Lung (tissue), 12 donors: ENCODE data around the gene ZMYND15. TPM values are rescaled to one million over a fixed set of nuclear protein-coding genes. Genes with fewer than 3 reads are reported as not detected.

Experiments used
- ATAC-seq: fragments of 200-7000 bp; cut with Tn5 transposase; one replicate; pipeline ENCODE4 v1.9.1; 2020; ENCODE audit warnings: moderate number of reproducible peaks; ENCODE audit not compliant: insufficient read depth, low FRiP score
- DNase-seq, 3 donors: peaks; one replicate each; pipeline ENCODE4 v3.0.0-alpha.2; 2013 to 2017
- H3K27ac ChIP-seq, 2 donors: one replicate each; pipeline ENCODE4 v1.5.1; 2013; ENCODE audit warnings: mild to moderate bottlenecking in 2 of 2, moderate library complexity in 2 of 2, control low read depth in 1 of 2, inconsistent platforms in 1 of 2, low read depth in 1 of 2, low read length in 1 of 2
- H3K27me3 ChIP-seq, 3 donors: one replicate each; pipeline ENCODE4 v1.5.1; 2013; ENCODE audit warnings: low read length in 2 of 3; ENCODE audit not compliant: control insufficient read depth in 3 of 3, insufficient read depth in 3 of 3
- H3K36me3 ChIP-seq, 4 donors: one replicate each; pipeline ENCODE4 v1.5.1; 2013; ENCODE audit warnings: low read length in 4 of 4, mild to moderate bottlenecking in 1 of 4, moderate library complexity in 1 of 4; ENCODE audit not compliant: control insufficient read depth in 4 of 4, insufficient read depth in 4 of 4
- H3K4me1 ChIP-seq, 5 donors: one replicate each; pipeline ENCODE4 v1.5.1; 2013; ENCODE audit warnings: low read length in 5 of 5, mild to moderate bottlenecking in 2 of 5, moderate library complexity in 1 of 5; ENCODE audit not compliant: control insufficient read depth in 5 of 5, insufficient read depth in 5 of 5
- H3K4me3 ChIP-seq: one replicate; pipeline ENCODE4 v1.5.1; 2013; ENCODE audit warnings: mild to moderate bottlenecking, control low read depth, moderate library complexity
- H3K9ac ChIP-seq, 2 donors: one replicate each; pipeline ENCODE4 v1.5.1; 2013; ENCODE audit warnings: low read length in 2 of 2, control low read depth in 1 of 2; ENCODE audit not compliant: insufficient read depth in 1 of 2
- H3K9me3 ChIP-seq, 4 donors: one replicate each; pipeline ENCODE4 v1.5.1; 2013; ENCODE audit warnings: low read length in 3 of 4, mild to moderate bottlenecking in 1 of 4, moderate library complexity in 1 of 4; ENCODE audit not compliant: control insufficient read depth in 4 of 4, insufficient read depth in 3 of 4
- whole genome bisulfite sequencing, 2 donors: extraction: QIAGEN DNeasy Blood & Tissue Kit; methylation state at CpG; one replicate each; pipeline ENCODE4 v1.1.7; 2013; 5-methylcytosine and 5-hydroxymethylcytosine counted together
- polyA plus RNA-seq, 2 donors: library from polyadenylated mRNA; stranded (reverse); fragments of 200-250 nt; gene quantifications; one replicate each; pipeline ENCODE4 v1.2.1, GENCODE V29; 2013
- total RNA-seq, 2 donors: library from RNA; depleted of rRNA in 1 of 2; stranded (reverse); fragments of >200 nt in 1 of 2; gene quantifications; one replicate each; pipeline ENCODE4 v1.2.1, GENCODE V29; 2014 to 2021
- TF ChIP-seq, protein P1 (sequence below): IDR thresholded peaks from 2 replicates; pipeline ENCODE4 v1.5.1; 2012; ENCODE audit warnings: mild to moderate bottlenecking; ENCODE audit errors: control extremely low read depth, extremely low read depth
- donor health status: control.
- donor health status: control.
- donor health status: Bipolar disorder and iron deficiency.
- donor health status: healthy.
- donor health status: DM: yes; HTN: yes; CAD: no.

The ZMYND15 gene
- total and polyA plus RNA-seq, 4 donors = 2.3 to 9.7 (median 7.8) TPM

DNA sequence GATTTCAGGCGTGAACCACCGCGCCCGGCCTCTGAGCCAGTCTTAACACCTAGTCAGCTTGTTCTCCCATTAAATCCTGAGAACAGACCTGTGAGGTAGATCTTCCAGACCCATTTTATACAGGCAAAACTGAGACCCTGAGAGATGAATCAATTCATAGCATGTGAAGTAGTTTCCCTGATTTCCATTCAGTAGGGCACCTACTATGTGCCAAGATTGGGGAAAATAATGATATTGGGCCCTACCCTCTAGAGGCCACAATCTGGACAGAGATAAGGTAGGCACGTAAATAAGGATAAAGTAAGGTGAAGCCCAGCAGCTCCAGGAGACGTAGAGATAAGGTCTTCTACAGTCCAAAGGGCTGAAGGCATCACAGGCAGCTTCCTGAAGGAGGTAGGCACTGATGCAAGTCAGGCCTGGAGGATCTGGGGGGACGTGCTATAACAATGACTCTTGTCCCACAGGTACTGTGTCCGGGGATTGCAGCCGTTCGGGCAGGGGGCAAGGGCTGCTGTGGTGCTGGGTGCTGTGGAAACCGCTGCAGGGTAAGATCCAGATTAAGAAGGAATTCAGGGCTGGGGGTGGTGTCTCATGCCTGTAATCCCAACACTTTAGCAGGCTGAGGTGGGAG lies 40.8 kb downstream of the ZMYND15 start:
- 82 to 83% methylated on average over 11 of the region's 11 CpGs for WGBS, 2 donors
- Histone ChIP-seq H3K36me3 (no peaks in the 10 kb centered on the region), H3K4me1 (peaks cover 0 to 3% (median 2%) of the 10 kb centered on the region in 5 donors), H3K9ac (no peak overlapping the region), H3K27me3 (peaks cover 0 to 43% (median 28%) of the 10 kb centered on the region in 3 donors), H3K27ac (no peak overlapping the region), H3K9me3 (peaks cover 0 to 2% (median 0%) of the 10 kb centered on the region in 4 donors), H3K4me3 (no peak overlapping the region)
- no peak for DNase-seq
- TF ChIP-seq, protein P1, sequence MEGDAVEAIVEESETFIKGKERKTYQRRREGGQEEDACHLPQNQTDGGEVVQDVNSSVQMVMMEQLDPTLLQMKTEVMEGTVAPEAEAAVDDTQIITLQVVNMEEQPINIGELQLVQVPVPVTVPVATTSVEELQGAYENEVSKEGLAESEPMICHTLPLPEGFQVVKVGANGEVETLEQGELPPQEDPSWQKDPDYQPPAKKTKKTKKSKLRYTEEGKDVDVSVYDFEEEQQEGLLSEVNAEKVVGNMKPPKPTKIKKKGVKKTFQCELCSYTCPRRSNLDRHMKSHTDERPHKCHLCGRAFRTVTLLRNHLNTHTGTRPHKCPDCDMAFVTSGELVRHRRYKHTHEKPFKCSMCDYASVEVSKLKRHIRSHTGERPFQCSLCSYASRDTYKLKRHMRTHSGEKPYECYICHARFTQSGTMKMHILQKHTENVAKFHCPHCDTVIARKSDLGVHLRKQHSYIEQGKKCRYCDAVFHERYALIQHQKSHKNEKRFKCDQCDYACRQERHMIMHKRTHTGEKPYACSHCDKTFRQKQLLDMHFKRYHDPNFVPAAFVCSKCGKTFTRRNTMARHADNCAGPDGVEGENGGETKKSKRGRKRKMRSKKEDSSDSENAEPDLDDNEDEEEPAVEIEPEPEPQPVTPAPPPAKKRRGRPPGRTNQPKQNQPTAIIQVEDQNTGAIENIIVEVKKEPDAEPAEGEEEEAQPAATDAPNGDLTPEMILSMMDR = no peak
- ATAC-seq = no peak

- H3K27me3 ChIP-seq = peaks cover 0 to 57% (median 33%) of the 10 kb centered on the region in 3 donors
Observed at GRCh38 chr17:4782652-4783051, 43.0 kb downstream of the ZMYND15 start.

DNA sequence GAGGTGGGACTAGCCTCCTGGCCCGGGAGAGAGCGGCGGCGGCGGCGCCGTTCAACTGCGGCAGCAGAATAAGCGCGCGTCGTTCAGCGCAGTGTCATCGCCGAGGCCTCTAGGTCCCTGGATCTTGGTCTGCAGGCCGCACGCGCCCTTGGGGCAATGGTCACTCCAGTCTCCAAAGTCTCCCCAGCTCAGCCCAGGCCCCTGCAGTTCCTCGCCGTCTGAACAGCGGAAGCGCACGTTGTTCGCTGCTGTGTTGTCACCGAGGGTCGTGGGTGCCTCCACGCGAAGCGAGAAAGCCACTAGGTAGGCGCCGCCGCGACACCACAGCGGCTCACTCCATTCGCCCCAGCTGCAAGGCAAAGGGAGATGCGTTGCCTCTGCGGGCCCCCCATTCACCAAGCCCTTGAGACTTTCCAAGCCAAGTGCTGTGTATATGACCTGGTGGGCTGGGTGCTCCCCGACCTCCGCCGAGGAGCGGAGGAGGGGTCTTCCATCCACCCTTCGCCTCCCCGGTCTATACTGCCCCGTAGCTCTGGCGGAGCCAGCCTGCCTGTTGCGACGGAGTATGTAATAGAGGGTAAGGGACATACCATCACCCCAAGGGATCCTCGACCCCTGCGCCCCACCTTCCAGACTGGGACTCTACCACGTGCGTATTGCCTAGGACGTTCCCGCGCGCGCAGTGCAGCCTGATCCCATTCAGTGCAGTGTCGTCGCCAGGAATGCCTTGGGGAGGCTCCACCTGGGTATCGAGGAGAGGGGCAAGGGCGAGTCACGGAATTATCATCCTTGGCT lies 45.9 kb downstream of the ZMYND15 start:
- no peak for DNase-seq
- peaks cover 4 to 32% (median 14%) of the 10 kb centered on the region in 5 donors for H3K4me1 ChIP-seq
- no peaks in the 10 kb centered on the region for H3K36me3 ChIP-seq
- ATAC-seq = no peak
- TF ChIP-seq, protein P1 = no peak
- no peak overlapping the region for H3K4me3 ChIP-seq
- peaks cover 0 to 2% (median 0%) of the 10 kb centered on the region in 4 donors for H3K9me3 ChIP-seq
- peaks cover 0 to 47% (median 33%) of the 10 kb centered on the region in 3 donors for H3K27me3 ChIP-seq
- 7 to 12% methylated on average over 55 to 61 of the region's 61 CpGs for WGBS, 2 donors
- H3K9ac ChIP-seq = no peak overlapping the region
- H3K27ac ChIP-seq = no peak overlapping the region

More at GRCh38 chr17:4782652-4783051, 43.0 kb downstream of the ZMYND15 start:
- Histone ChIP-seq H3K9me3 (peaks cover 0 to 2% (median 0%) of the 10 kb centered on the region in 4 donors), H3K9ac (no peak overlapping the region), H3K4me1 (peaks cover 4 to 17% (median 12%) of the 10 kb centered on the region in 5 donors), H3K27ac (no peak overlapping the region), H3K36me3 (no peaks in the 10 kb centered on the region), H3K4me3 (no peak overlapping the region)
- DNase-seq (no peak), ATAC-seq (no peak)
- WGBS, 2 donors = 19 to 29% methylated on average over 26 to 28 of the region's 28 CpGs
- TF ChIP-seq, protein P1 = no peak
